ENCODE data around the gene CCNK. TPM values are rescaled to one million over a fixed set of nuclear protein-coding genes. Genes with fewer than 3 reads are reported as not detected.

CCNK gene
- total RNA-seq, 1 experiment from 2014 or later = 84.7 TPM

DNA sequence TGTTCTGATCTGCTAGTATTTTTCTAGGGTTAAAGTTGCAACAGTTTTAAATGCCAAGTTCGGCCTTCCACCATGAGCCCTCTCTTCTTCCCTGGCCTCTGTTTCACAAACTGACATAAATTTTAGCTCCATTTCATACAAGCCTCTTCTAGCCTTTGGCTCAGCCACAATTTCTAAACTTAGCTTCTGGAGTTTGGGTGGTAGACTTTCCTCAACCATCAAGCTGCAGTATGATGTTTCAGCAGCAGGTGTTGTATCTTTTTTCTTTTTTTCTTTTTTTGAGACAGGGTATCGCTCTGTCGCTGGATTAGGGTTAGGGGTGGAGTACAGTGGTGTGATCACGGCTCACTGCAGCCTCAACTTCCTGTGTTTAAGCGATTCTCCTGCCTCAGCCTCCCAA is 30.0 kb upstream of the CCNK start:
- peaks cover 24% of the 10 kb centered on the region for H3K36me3 Mint-ChIP-seq
- TF ChIP-seq NR3C1 (CRISPR knock-in tag; conservative IDR thresholded peaks at IDR 0.05; ENCODE audit: low read depth) = no peak
- TF ChIP-seq SMAD3 (CRISPR knock-in tag; IDR thresholded peaks at IDR 0.05; ENCODE audit: borderline replicate concordance) = no peak
- TF ChIP-seq FOXP1 (CRISPR knock-in tag; IDR thresholded peaks at IDR 0.05; ENCODE audit: borderline replicate concordance) = no peak
- no peak for TF ChIP-seq SP1 (CRISPR knock-in tag; conservative IDR thresholded peaks at IDR 0.05)
- no peak for TF ChIP-seq ZNF532 (CRISPR knock-in tag; IDR thresholded peaks at IDR 0.05; ENCODE audit: borderline replicate concordance)
- no peak for TF ChIP-seq NR2C2 (CRISPR knock-in tag; IDR thresholded peaks at IDR 0.05)
- TF ChIP-seq NFYB (CRISPR knock-in tag; conservative IDR thresholded peaks at IDR 0.05; ENCODE audit: low read depth) = no peak
- TF ChIP-seq ZNF423 (CRISPR knock-in tag; IDR thresholded peaks at IDR 0.05) = no peak
- no peak for TF ChIP-seq FOXK1 (CRISPR knock-in tag; IDR thresholded peaks at IDR 0.05)
- TF ChIP-seq NR1H2 (CRISPR knock-in tag; IDR thresholded peaks at IDR 0.05) = no peak
- TF ChIP-seq ELF4 (CRISPR knock-in tag; IDR thresholded peaks at IDR 0.05; ENCODE audit: low read depth) = no peak
- TF ChIP-seq E2F5 (CRISPR knock-in tag; IDR thresholded peaks at IDR 0.05) = no peak
- TF ChIP-seq, protein P1, sequence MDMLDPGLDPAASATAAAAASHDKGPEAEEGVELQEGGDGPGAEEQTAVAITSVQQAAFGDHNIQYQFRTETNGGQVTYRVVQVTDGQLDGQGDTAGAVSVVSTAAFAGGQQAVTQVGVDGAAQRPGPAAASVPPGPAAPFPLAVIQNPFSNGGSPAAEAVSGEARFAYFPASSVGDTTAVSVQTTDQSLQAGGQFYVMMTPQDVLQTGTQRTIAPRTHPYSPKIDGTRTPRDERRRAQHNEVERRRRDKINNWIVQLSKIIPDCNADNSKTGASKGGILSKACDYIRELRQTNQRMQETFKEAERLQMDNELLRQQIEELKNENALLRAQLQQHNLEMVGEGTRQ (CRISPR knock-in tag; IDR thresholded peaks at IDR 0.05) = no peak
- H3K4me3 Mint-ChIP-seq = no peak overlapping the region
- no peaks in the 10 kb centered on the region for H3K4me1 Mint-ChIP-seq
- H3K27me3 Mint-ChIP-seq (ENCODE audit: low read depth) = no peaks in the 10 kb centered on the region
- H3K27ac Mint-ChIP-seq = no peak overlapping the region
- H3K9me3 Mint-ChIP-seq = no peaks in the 10 kb centered on the region
- no peak for DNase-seq (ENCODE audit: low spot score)
- CTCF ChIA-PET = interaction anchor here (0.6 to 1.3 kb wide), 3 partner anchors 70 to 285 kb away, joined by 3 to 6 read pairs (median 3); no protein-coding TSS in a partner anchor
- ATAC-seq = no peak
- POLR2A ChIA-PET = no interaction called here

- H3K36me3 Mint-ChIP-seq = peaks cover 26% of the 10 kb centered on the region
- ATAC-seq = no peak
Measured at GRCh38 chr14:99452968-99453367, 28.2 kb upstream of the CCNK start.

More at GRCh38 chr14:99452968-99453367, 28.2 kb upstream of the CCNK start:
- POLR2A ChIA-PET = no interaction called here
- H3K9me3 Mint-ChIP-seq = no peaks in the 10 kb centered on the region
- no peak for DNase-seq (ENCODE audit: low spot score)
- no peaks in the 10 kb centered on the region for H3K27me3 Mint-ChIP-seq (ENCODE audit: low read depth)
- TF ChIP-seq CREB1 (CRISPR knock-in tag; IDR thresholded peaks at IDR 0.05) (no peak), GTF2I (CRISPR knock-in tag; conservative IDR thresholded peaks at IDR 0.05) (no peak), HMGXB4 (CRISPR knock-in tag; IDR thresholded peaks at IDR 0.05) (no peak), ZNF671 (CRISPR knock-in tag; IDR thresholded peaks at IDR 0.05) (no peak), FOXK1 (CRISPR knock-in tag; IDR thresholded peaks at IDR 0.05) (no peak), MAX (CRISPR knock-in tag; IDR thresholded peaks at IDR 0.05) (no peak), SMAD4 (CRISPR knock-in tag; IDR thresholded peaks at IDR 0.05) (no peak), NFE2L1 (CRISPR knock-in tag; IDR thresholded peaks at IDR 0.05) (no peak), MYBL2 (CRISPR knock-in tag; IDR thresholded peaks at IDR 0.05) (no peak), ESRRA (CRISPR knock-in tag; IDR thresholded peaks at IDR 0.05; ENCODE audit: borderline replicate concordance) (no peak)
- H3K4me1 Mint-ChIP-seq = no peaks in the 10 kb centered on the region
- H3K4me3 Mint-ChIP-seq = no peak overlapping the region
- H3K27ac Mint-ChIP-seq = no peak overlapping the region
- CTCF ChIA-PET = interaction anchor here (1.3 kb wide), 1 partner anchor 133 kb away, joined by 4 read pairs; no protein-coding TSS in a partner anchor

Measured in WTC11 (cell line).